ENCODE results near the gene CLPTM1. TPM values are rescaled to one million over a fixed set of nuclear protein-coding genes. Genes with fewer than 3 reads are reported as not detected.
A peak's percentile ranks its signal among the peaks of the same experiment; 100 is the strongest.

CLPTM1 gene
- total and polyA plus RNA-seq, 9 of the 15 experiments (the other 6 are each of a cell fraction or from before 2014, with no cell fraction given): 0.37 to 96.0 (median 27.5) TPM

DNA sequence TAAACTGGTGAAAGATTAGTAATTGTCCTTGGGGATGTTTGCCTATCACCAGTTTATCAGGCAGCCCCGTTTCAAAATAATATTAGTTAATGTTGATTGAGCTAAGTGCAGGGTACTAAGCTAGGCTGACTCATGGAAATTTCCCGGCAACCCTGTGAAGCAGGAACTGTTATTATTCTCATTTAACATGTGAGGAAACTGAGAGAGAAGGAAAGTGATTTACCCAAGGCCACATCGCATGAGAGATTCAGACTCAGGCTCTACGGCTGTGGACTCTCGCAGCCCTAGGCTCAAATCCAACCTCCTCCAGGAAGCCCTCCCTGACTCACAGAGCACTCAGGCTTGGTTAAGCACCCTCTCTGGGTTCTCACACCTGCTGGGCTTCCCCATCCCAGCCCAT lies 19.7 kb downstream of the CLPTM1 start:
- POLR2A ChIA-PET: interaction anchor here (0.6 to 1.2 kb wide), 3 partner anchors 9 to 343 kb away, joined by 3 to 5 read pairs (median 3); no protein-coding TSS in a partner anchor
- Histone ChIP-seq H3K27ac (ENCODE audit: extremely low read depth, low read depth, low read length) (no peak overlapping the region), H2AFZ (ENCODE audit: low read depth, low read length) (no peak overlapping the region), H3K4me2 (ENCODE audit: insufficient read depth, low read length) (no peak overlapping the region), H4K20me1 (replicated peaks; ENCODE audit: control insufficient read depth, insufficient read depth, low read length) (no peaks in the 10 kb centered on the region), H3K27me3 (ENCODE audit: control insufficient read depth in 2 of 2, insufficient read depth in 2 of 2, low read length in 2 of 2) (no peaks in the 10 kb centered on the region), H3K36me3 (ENCODE audit: control insufficient read depth, insufficient read depth, low read length) (peaks cover 70% of the 10 kb centered on the region), H3K9ac (ENCODE audit: insufficient read depth in 1 of 2, low read depth in 2 of 2, low read length in 2 of 2) (0 out of 4 replicates have a peak overlapping the region, but pooled peaks of 1 of the 2 experiments have one; percentile 29), H3K9me3 (replicated peaks; ENCODE audit: control insufficient read depth, insufficient read depth, low read depth, low read length) (no peaks in the 10 kb centered on the region), H3K9me1 (ENCODE audit: control insufficient read depth, insufficient read depth, low read length) (no peaks in the 10 kb centered on the region), H3K4me3 (no peak overlapping the region), H3K4me1 (replicated peaks in 1 of 2; ENCODE audit: control insufficient read depth in 2 of 2, insufficient read depth in 2 of 2, low read length in 2 of 2) (peaks cover 0 to 5% of the 10 kb centered on the region in 2 experiments; a peak in 1 of 5 replicates), H3K79me2 (ENCODE audit: control insufficient read depth, insufficient read depth, low read length) (no peaks in the 10 kb centered on the region)
- intact Hi-C loops (cut with micrococcal nuclease) (no loop called here), in situ Hi-C loops (cut with MboI) (no loop called here)
- ATAC-seq: no peak
- no peak for DNase-seq (ENCODE audit: extremely low read depth in 1 of 4, low spot score in 3 of 4)
- no peak for FAIRE-seq
- CTCF ChIA-PET (ENCODE audit: low intra/inter-chr PET ratio): no interaction called here
- BruUV-seq (replicated peaks): no TSS peak
- TF ChIP-seq POLR2B (IDR thresholded peaks at IDR 0.05; ENCODE audit: low read depth, partially characterized antibody) (no peak), NELFE (IDR thresholded peaks at IDR 0.05; ENCODE audit: insufficient read depth, insufficient read length) (no peak), RBM25 (IDR thresholded peaks at IDR 0.05; ENCODE audit: low read depth, low read length, severe bottlenecking) (peak; percentile 14), ZNF584 (CRISPR knock-in tag; IDR thresholded peaks at IDR 0.05; ENCODE audit: low read depth) (no peak), NRF1 (conservative IDR thresholded peaks at IDR 0.05 in 1 of 2, IDR thresholded peaks at IDR 0.05 in 1 of 2) (no peak), ZFP36 (IDR thresholded peaks at IDR 0.05; ENCODE audit: low read depth, low read length, partially characterized antibody) (peak; percentile 89), GTF2A2 (tag; IDR thresholded peaks at IDR 0.05) (no peak), HNRNPK (IDR thresholded peaks at IDR 0.05; ENCODE audit: low read depth, low read length, poor library complexity, severe bottlenecking) (no peak)
- TF ChIP-seq, protein P1, sequence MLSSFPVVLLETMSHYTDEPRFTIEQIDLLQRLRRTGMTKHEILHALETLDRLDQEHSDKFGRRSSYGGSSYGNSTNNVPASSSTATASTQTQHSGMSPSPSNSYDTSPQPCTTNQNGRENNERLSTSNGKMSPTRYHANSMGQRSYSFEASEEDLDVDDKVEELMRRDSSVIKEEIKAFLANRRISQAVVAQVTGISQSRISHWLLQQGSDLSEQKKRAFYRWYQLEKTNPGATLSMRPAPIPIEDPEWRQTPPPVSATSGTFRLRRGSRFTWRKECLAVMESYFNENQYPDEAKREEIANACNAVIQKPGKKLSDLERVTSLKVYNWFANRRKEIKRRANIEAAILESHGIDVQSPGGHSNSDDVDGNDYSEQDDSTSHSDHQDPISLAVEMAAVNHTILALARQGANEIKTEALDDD (IDR thresholded peaks at IDR 0.05): no peak
- 92% methylated on average over 5 of the region's 5 CpGs for WGBS (ENCODE audit: insufficient coverage, low coverage, missing lambda C conversion rate)

Data from K562 (cell line).